GF-D8 (cell line): ENCODE data around the gene HOXD8.

Experiments
- DNase-seq: peaks from one replicate; lab custom pipeline; 2025; lab: John Stamatoyannopoulos, UW

HOXD8 gene

GRCh38 chr2:176147800-176148496 lies 18.4 kb downstream of the HOXD8 start:
- DNase-seq: no peak

- DNase-seq: no peak
Measured at GRCh38 chr2:176148751-176149421, 19.4 kb downstream of the HOXD8 start.

- DNase-seq: no peak
Measured at GRCh38 chr2:176149481-176149938, 20.0 kb downstream of the HOXD8 start.

- no peak for DNase-seq
Measured at GRCh38 chr2:176149939-176150583, 20.6 kb downstream of the HOXD8 start.

GRCh38 chr2:176150584-176151441 lies 21.3 kb downstream of the HOXD8 start:
- DNase-seq: no peak

DNA sequence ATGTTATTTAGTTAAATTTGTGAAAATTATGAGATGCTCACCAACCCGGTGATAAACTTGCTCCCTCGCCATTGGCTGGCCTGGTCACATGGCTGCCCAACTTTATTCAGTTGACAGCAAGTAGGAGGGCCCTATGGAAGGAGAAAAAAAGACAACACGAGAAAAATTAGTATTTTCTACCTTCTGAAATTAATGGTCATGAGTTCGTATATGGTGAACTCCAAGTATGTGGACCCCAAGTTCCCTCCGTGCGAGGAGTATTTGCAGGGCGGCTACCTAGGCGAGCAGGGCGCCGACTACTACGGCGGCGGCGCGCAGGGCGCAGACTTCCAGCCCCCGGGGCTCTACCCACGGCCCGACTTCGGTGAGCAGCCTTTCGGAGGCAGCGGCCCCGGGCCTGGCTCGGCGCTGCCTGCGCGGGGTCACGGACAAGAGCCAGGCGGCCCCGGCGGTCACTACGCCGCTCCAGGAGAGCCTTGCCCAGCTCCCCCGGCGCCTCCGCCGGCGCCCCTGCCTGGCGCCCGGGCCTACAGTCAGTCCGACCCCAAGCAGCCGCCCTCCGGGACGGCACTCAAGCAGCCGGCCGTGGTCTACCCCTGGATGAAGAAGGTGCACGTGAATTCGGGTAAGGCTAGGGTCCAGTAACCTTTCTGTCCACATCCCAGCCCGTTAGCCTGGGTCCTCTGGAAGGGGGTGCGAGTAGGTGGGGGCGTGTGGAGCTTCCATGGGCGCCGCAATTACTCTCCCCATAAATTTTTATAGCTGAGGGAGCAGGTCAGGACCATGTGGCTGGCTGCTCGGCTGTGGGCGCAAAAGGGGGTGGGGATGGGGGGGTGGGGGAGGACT lies 22.2 kb downstream of the HOXD8 start, which contains the start of gene HOXD4:
Gene HOXD4 (plus strand): TSS at position 109 of the 846 bp plus-strand sequence. CDS start 84 bp downstream, at position 193.
- no peak for DNase-seq

DNA sequence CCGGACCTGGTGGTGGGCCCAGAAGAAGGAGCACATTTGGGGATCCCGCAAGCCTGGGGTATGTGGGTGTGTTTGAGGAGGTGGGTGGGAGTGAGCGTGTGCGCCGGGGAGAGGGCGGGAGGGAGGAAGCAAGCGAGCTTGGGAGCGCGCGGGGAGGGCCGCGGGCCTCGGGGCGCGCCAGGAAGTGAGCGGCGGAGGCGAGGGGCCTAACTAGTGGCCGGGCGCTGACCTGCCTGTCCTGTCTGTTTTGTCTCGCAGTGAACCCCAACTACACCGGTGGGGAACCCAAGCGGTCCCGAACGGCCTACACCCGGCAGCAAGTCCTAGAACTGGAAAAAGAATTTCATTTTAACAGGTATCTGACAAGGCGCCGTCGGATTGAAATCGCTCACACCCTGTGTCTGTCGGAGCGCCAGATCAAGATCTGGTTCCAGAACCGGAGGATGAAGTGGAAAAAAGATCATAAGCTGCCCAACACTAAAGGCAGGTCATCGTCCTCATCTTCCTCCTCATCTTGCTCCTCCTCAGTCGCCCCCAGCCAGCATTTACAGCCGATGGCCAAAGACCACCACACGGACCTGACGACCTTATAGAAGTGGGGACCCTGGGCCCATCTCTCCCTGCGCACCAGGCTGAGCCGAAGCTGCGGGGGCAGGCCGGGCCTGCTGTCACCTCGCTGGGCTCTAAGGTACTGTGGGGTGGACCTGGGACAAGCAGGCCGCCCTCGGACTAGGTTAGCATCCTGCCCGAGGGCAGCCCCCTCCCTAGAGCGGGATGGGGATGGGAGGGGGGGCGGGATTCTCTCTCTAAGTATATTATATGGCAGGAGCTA lies 23.1 kb downstream of the HOXD8 start:
- DNase-seq: no peak

DNA sequence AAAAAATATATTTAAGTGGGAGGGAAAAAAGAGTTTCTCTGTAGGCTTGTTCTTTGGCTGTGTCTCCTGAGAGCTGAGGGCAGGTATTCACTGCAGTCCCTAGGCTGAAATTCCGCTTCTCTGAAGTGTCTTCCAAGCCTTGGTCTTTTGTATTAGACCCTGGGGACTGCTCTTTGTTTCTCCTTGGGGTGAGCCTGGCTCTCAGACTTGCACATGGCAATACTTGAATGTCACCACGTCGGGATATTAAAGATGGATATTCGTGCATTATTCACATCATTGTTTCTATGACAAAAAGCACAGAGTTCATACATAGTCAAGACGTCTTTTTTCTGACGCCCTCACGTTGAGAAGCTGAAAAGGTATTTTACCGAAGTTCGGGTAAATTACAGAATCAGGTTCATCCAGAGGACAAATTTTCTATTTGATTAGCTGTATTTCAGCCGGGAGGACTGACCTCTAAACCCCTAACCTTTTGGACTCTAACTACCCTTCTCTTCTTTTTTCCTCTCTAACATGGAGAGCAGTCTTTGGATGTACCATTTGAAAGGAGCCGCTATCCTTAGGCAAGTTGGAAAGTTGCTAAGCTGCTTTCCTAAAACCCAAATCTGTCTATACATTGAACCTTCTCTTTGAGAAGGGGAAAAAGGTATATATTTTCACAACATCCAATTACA lies 25.2 kb downstream of the HOXD8 start:
- DNase-seq: no peak

- no peak for DNase-seq
Measured at GRCh38 chr2:176155356-176156044, 26.0 kb downstream of the HOXD8 start.

DNA sequence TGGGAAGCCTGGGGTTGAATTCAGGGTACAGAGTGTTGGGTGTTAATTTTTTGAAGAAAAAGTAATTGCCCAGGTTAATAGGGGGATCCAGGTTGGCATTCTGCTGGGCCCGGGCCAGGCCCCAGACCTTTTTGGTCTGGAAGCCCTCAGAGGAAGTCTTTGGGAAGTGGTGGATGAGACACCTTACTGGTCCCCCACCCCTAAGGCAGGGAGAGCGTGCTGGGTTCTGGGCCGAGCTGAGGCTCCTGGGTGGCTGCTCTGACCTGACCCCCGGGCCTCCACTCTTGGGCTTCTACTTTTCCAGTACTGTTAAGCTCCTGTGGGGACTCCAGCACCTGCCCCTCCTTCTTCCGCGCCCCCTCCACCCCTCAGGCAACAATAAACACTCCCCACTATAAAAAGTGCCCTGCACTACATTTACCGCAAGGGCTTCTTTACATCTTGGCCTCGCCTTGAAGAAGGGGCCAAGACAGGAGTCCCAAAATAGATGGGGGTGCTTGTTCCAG lies 26.8 kb downstream of the HOXD8 start:
- no peak for DNase-seq

DNA sequence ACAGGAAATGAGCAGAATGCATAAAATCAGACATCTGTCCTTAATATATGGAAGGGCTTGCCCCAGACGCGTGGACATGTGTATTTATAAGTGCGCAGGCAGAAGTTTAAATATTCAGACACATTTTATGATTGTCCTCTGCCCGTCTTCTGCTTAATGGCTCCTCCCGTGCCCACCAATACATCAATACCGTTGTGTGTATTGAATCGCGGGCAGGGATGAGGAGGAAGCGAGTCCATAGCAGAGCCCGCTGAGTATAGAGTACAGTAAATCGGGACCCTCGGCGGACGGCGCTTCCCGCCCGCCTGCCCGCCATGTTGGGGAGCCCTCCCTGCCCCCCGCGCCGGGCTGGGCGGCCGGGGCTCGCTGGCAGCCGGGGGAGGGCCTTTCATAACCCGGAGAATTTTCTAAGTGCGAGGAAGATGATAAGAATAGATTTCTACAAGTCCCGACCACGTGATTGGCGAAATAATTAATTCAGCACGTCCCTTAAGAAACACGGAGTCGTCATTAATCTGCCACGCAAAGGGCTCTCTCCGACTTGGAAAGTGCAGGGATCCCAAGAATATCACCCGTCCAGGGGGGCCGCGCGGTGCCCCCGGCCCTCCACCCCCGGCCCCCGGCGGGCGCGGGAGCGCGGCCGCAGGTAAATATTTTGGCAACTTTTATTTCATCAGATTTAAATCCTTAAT lies 27.4 kb downstream of the HOXD8 start, which contains the start of gene HOXD3:
Gene HOXD3 (plus strand): TSS at position 501 of the 692 bp plus-strand sequence. CDS start 11,808 bp downstream, outside the sequence.
- no peak for DNase-seq

GRCh38 chr2:176157499-176158185 lies 28.1 kb downstream of the HOXD8 start:
- no peak for DNase-seq

DNA sequence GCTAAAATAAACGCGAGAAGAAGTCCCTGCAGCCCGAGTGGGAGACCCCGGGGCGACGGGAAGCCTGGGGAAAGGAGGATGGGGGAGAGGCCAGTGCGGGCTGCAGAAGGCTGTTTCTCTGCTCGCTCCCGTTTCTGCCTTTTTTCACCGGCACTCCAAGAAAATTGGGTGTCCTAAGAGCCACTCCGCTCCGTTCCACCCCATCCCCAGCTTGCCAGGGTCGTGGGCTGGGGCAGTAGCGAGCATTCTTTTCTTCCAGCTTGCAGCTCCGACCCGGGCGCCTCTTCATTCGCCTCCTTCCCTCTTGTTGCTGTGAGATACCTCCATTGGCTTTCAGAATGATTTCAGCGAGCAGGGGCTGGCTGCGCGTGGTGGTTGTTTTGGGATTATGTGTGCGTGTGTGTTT lies 28.7 kb downstream of the HOXD8 start:
- DNase-seq: no peak

- DNase-seq: no peak
Measured at GRCh38 chr2:176158855-176159662, 29.6 kb downstream of the HOXD8 start.

GRCh38 chr2:176159663-176160250 lies 30.3 kb downstream of the HOXD8 start:
- DNase-seq: no peak
